B cell (primary cell): Measurements from ENCODE around the gene CD63. TPM values are rescaled to one million over a fixed set of nuclear protein-coding genes. Genes with fewer than 3 reads are reported as not detected.

ENCODE experiments used
- ATAC-seq: fragments of 200-7000 bp; cut with Tn5 transposase; one replicate; pipeline ENCODE4 v1.10.0; 2021; ENCODE audit warnings: low read depth, mild to moderate bottlenecking, moderate number of reproducible peaks, moderate library complexity
- CTCF ChIA-PET: fragments of 350-600 bp; sonication (Branson Sonifier 250); formaldehyde crosslinking; loops from one replicate; lab custom pipeline; 2021; ENCODE audit warnings: antibody characterized with exemption, inconsistent platforms; lab: Charles Lee
- POLR2A ChIA-PET: fragments of 350-600 bp; sonication (Branson Sonifier 250); formaldehyde crosslinking; loops from one replicate; lab custom pipeline; 2021; ENCODE audit warnings: antibody characterized with exemption; lab: Charles Lee
- DNase-seq: peaks from one replicate; pipeline ENCODE4 v3.0.0; 2013
- H2AFZ ChIP-seq: 2 replicates; pipeline ENCODE4 v1.6.1; 2012; ENCODE audit warnings: mild to moderate bottlenecking, low read depth, low read length; ENCODE audit not compliant: insufficient read depth, poor library complexity, severe bottlenecking
- H3K27ac ChIP-seq, 2 donors: 1 replicate in 1 of 2; 2 replicates in 1 of 2; pipeline ENCODE4 v1.5.1; 2012 to 2013; ENCODE audit warnings: low read length in 2 of 2, mild to moderate bottlenecking in 2 of 2, moderate library complexity in 1 of 2
- H3K27me3 ChIP-seq, 4 experiments: fragments of 200-600 bp in 1 of 4; sonication (generic) in 1 of 4; replicated peaks in 1 of 4; 1 replicate in 2 of 4; 2 replicates in 2 of 4; pipeline versions ENCODE4 v1.6.1 to v1.7.0; 2013 to 2016; ENCODE audit warnings: low read length in 3 of 4, mild to moderate bottlenecking in 2 of 4, mixed read lengths in 1 of 4, moderate library complexity in 1 of 4; ENCODE audit not compliant: insufficient read depth in 4 of 4, control insufficient read depth in 3 of 4; ENCODE audit errors: control extremely low read depth in 1 of 4
- H3K36me3 ChIP-seq, 2 experiments: replicated peaks in 1 of 2; 1 replicate in 1 of 2; 2 replicates in 1 of 2; pipeline versions ENCODE4 v1.6.1 to v1.7.1; 2013; ENCODE audit warnings: low read length in 1 of 2; ENCODE audit not compliant: insufficient read depth in 2 of 2, control insufficient read depth in 1 of 2; ENCODE audit errors: control extremely low read depth in 1 of 2, extremely low read depth in 1 of 2
- H3K4me1 ChIP-seq, 2 donors: fragments of 200-600 bp in 1 of 2; sonication (generic) in 1 of 2; 1 replicate in 1 of 2; 2 replicates in 1 of 2; pipeline versions ENCODE4 v1.5.1 to v1.6.1; 2013 to 2017; ENCODE audit warnings: low read length in 2 of 2; ENCODE audit not compliant: control insufficient read depth in 2 of 2, insufficient read depth in 2 of 2
- H3K4me2 ChIP-seq: replicated peaks from 2 replicates; pipeline ENCODE3; 2012; ENCODE audit warnings: mild to moderate bottlenecking, low read depth, low read length; ENCODE audit not compliant: poor library complexity, severe bottlenecking
- H3K4me3 ChIP-seq, 5 experiments: fragments of 200-600 bp in 1 of 5; sonication (generic) in 1 of 5; 1 replicate in 3 of 5; 2 replicates in 2 of 5; pipeline versions ENCODE4 v1.5.1 to v1.7.0; 2011 to 2016; ENCODE audit warnings: low read length in 4 of 5, mild to moderate bottlenecking in 4 of 5, low read depth in 2 of 5, control low read depth in 1 of 5, moderate library complexity in 1 of 5; ENCODE audit not compliant: insufficient read depth in 1 of 5; ENCODE audit errors: control extremely low read depth in 1 of 5, extremely low read depth in 1 of 5
- H3K79me2 ChIP-seq: fragments of 200-600 bp; sonication (generic); one replicate; pipeline ENCODE4 v1.6.0; 2016; ENCODE audit warnings: low read length; ENCODE audit not compliant: control insufficient read depth, insufficient read depth
- H3K9ac ChIP-seq: fragments of 200-600 bp; sonication (generic); 2 replicates; pipeline ENCODE4 v1.6.1; 2017; ENCODE audit warnings: mild to moderate bottlenecking, low read length, moderate library complexity
- H3K9me3 ChIP-seq, 3 donors: one replicate each; pipeline versions ENCODE4 v1.6.1 to v1.7.1; 2013; ENCODE audit warnings: low read length in 2 of 3; ENCODE audit not compliant: control insufficient read depth in 2 of 3, insufficient read depth in 1 of 3; ENCODE audit errors: control extremely low read depth in 1 of 3
- H4K20me1 ChIP-seq: 2 replicates; pipeline ENCODE4 v1.6.0; 2012; ENCODE audit warnings: mild to moderate bottlenecking, low read length; ENCODE audit not compliant: insufficient read depth, control insufficient read depth, poor library complexity, severe bottlenecking
- H3K27ac Mint-ChIP-seq: one replicate; pipeline ENCODE4 v1.8.0; 2021; ENCODE audit warnings: mixed read lengths
- H3K27me3 Mint-ChIP-seq: one replicate; pipeline ENCODE4 v1.8.0; 2021; ENCODE audit warnings: mixed read lengths
- H3K4me1 Mint-ChIP-seq: one replicate; pipeline ENCODE4 v1.8.0; 2021; ENCODE audit warnings: mixed read lengths
- H3K4me3 Mint-ChIP-seq: one replicate; pipeline ENCODE4 v1.8.0; 2021; ENCODE audit warnings: mixed read lengths
- H3K9me3 Mint-ChIP-seq: one replicate; pipeline ENCODE4 v1.8.0; 2022; ENCODE audit warnings: mixed read lengths; ENCODE audit not compliant: insufficient read depth
- EZH2 ChIP-seq: IDR thresholded peaks from 2 replicates; pipeline ENCODE4 v1.6.1; 2012; ENCODE audit warnings: borderline replicate concordance, low read depth, mild to moderate bottlenecking, moderate library complexity, low read length; ENCODE audit not compliant: insufficient read depth, poor library complexity, severe bottlenecking
- WGBS: methylation state at CpG from one replicate; pipeline ENCODE4 v1.1.5; 2013; ENCODE audit warnings: missing lambda C conversion rate; ENCODE audit not compliant: insufficient coverage; 5-methylcytosine and 5-hydroxymethylcytosine counted together
- intact Hi-C: fragments of 100-400 bp; cut with micrococcal nuclease; formaldehyde crosslinking; loops from one replicate; pipeline ENCODE4 v1.10.0; 2022
- polyA plus RNA-seq: library from polyadenylated mRNA; depleted of rRNA; stranded (reverse); fragments of >200 nt; gene quantifications from 2 replicates; pipeline ENCODE4 v1.2.3, GENCODE V29; 2012
- total RNA-seq, 2 donors: library from RNA; stranded (reverse); fragments of 120-200 nt in 1 of 2; gene quantifications; 1 replicate in 1 of 2; 2 replicates in 1 of 2; pipeline versions ENCODE4 v1.2.3 to v1.2.4, GENCODE V29; 2013 to 2022
- TF ChIP-seq, protein P1 (sequence below): fragments of 200-600 bp; IDR thresholded peaks from one replicate; pipeline ENCODE4 v1.8.0; 2022; ENCODE audit warnings: antibody characterized with exemption, mild to moderate bottlenecking

The CD63 gene
- total and polyA plus RNA-seq, 2 donors (not counting 1 experiment from before 2014, with no cell fraction given) = 43.0 to 104 TPM

DNA sequence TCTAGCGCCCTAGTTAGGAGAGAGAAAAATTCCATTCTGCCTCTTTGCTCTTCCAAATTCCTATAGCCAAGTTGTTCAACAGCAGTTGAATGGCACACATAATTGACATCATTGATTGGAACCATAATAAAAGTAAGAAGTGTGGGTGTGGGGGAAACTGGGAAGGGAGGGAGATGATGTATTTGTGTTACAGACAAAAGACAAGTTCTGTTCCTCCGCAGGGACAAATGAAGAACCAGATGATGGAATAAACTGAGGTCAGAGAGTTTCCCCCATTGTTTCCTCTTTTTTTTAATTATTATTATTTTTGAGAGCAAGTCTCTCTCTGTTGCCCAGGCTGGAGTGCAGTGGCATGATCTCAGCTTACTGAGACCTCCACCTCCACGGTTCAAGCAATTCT, 49.0 kb upstream of the CD63 start:
- peaks cover 18 to 49% of the 10 kb centered on the region in 2 experiments for H3K36me3 ChIP-seq
- TF ChIP-seq, protein P1, sequence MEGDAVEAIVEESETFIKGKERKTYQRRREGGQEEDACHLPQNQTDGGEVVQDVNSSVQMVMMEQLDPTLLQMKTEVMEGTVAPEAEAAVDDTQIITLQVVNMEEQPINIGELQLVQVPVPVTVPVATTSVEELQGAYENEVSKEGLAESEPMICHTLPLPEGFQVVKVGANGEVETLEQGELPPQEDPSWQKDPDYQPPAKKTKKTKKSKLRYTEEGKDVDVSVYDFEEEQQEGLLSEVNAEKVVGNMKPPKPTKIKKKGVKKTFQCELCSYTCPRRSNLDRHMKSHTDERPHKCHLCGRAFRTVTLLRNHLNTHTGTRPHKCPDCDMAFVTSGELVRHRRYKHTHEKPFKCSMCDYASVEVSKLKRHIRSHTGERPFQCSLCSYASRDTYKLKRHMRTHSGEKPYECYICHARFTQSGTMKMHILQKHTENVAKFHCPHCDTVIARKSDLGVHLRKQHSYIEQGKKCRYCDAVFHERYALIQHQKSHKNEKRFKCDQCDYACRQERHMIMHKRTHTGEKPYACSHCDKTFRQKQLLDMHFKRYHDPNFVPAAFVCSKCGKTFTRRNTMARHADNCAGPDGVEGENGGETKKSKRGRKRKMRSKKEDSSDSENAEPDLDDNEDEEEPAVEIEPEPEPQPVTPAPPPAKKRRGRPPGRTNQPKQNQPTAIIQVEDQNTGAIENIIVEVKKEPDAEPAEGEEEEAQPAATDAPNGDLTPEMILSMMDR = no peak
- no peak for TF ChIP-seq EZH2
- peaks cover 20% of the 10 kb centered on the region for H3K79me2 ChIP-seq
- WGBS = 100% methylated on average over 1 of the region's 3 CpGs
- no peak overlapping the region for H2AFZ ChIP-seq
- H3K27me3 ChIP-seq = no peaks in the 10 kb centered on the region
- Mint-ChIP-seq H3K27ac (no peak overlapping the region), H3K4me1 (no peaks in the 10 kb centered on the region), H3K27me3 (no peaks in the 10 kb centered on the region), H3K9me3 (no peaks in the 10 kb centered on the region), H3K4me3 (no peak overlapping the region)
- CTCF ChIA-PET = no interaction called here
- POLR2A ChIA-PET = no interaction called here
- H3K4me3 ChIP-seq = no peak overlapping the region
- no peak overlapping the region for H3K27ac ChIP-seq
- DNase-seq = no peak
- no peak overlapping the region for H3K9ac ChIP-seq
- no peak for ATAC-seq
- H3K4me2 ChIP-seq = no peak overlapping the region
- intact Hi-C loops = no loop called here
- H3K9me3 ChIP-seq = no peaks in the 10 kb centered on the region
- peaks cover 7% of the 10 kb centered on the region for H4K20me1 ChIP-seq
- H3K4me1 ChIP-seq = no peaks in the 10 kb centered on the region

DNA sequence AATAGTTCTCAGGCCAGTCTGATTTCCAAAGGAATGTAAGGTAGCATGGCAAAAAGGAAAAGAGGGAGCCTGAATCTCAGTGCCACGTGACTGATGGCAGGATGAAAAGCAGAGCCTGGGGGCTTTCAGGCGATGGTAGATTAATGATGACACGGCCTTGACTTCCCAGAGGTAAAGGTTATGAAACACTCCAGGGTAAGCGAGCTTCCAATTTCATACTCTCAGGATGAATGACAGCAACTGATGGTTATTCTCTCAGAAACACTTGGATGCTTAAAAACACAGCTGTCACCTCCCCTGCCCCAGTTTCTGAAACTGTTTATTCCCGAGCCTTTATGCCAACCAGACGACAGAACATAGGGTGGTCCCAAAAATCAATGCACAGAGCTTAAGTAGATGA, 42.9 kb upstream of the CD63 start:
- no peak overlapping the region for H3K4me3 ChIP-seq
- no peak for DNase-seq
- H3K27ac Mint-ChIP-seq = no peak overlapping the region
- intact Hi-C loops = no loop called here
- H3K9ac ChIP-seq = no peak overlapping the region
- H3K9me3 Mint-ChIP-seq = no peaks in the 10 kb centered on the region
- peaks cover 5 to 49% of the 10 kb centered on the region in 2 experiments for H3K36me3 ChIP-seq
- H3K4me2 ChIP-seq = no peak overlapping the region
- no peaks in the 10 kb centered on the region for H3K4me1 Mint-ChIP-seq
- no peak overlapping the region for H2AFZ ChIP-seq
- whole genome bisulfite sequencing = 95% methylated on average over 6 of the region's 6 CpGs
- no peaks in the 10 kb centered on the region for H3K27me3 ChIP-seq
- no peaks in the 10 kb centered on the region for H3K27me3 Mint-ChIP-seq
- H3K27ac ChIP-seq = no peak overlapping the region
- H3K79me2 ChIP-seq = peaks cover 28% of the 10 kb centered on the region
- TF ChIP-seq EZH2 = no peak
- H4K20me1 ChIP-seq = peaks cover 18% of the 10 kb centered on the region
- ChIA-PET POLR2A (no interaction called here), CTCF (no interaction called here)
- no peak for ATAC-seq
- no peak overlapping the region for H3K4me3 Mint-ChIP-seq
- H3K9me3 ChIP-seq = no peaks in the 10 kb centered on the region
- H3K4me1 ChIP-seq = no peaks in the 10 kb centered on the region
